CD14-positive monocyte (primary cell): ENCODE measurements around the gene BACH2. TPM values are rescaled to one million over a fixed set of nuclear protein-coding genes. Genes with fewer than 3 reads are reported as not detected.

ENCODE experiments used
- DNase-seq, 3 donors: peaks; one replicate each; pipeline ENCODE4 v3.0.0-alpha.2; 2011 to 2022
- H2AFZ ChIP-seq: 2 replicates; pipeline ENCODE4 v1.6.0; 2012; ENCODE audit warnings: mild to moderate bottlenecking, low read depth, low read length, inconsistent platforms; ENCODE audit not compliant: insufficient read depth, poor library complexity, severe bottlenecking
- H3K27ac ChIP-seq, 2 donors: 1 replicate in 1 of 2; 2 replicates in 1 of 2; pipeline ENCODE4 v1.5.1; 2012 to 2013; ENCODE audit warnings: low read length in 2 of 2, control low read depth in 1 of 2, inconsistent platforms in 1 of 2, low read depth in 1 of 2, mild to moderate bottlenecking in 1 of 2
- H3K27me3 ChIP-seq, 2 donors: one replicate each; pipeline versions ENCODE4 v1.6.0 to v1.6.1; 2011 to 2013; ENCODE audit warnings: low read length in 2 of 2; ENCODE audit not compliant: control insufficient read depth in 2 of 2, insufficient read depth in 2 of 2
- H3K36me3 ChIP-seq, 2 donors: replicated peaks in 1 of 2; 1 replicate in 1 of 2; 2 replicates in 1 of 2; pipeline versions ENCODE4 v1.5.1 to v1.6.1; 2012 to 2013; ENCODE audit warnings: low read length in 2 of 2, control low read depth in 1 of 2, inconsistent platforms in 1 of 2, mild to moderate bottlenecking in 1 of 2; ENCODE audit not compliant: insufficient read depth in 2 of 2, control insufficient read depth in 1 of 2
- H3K4me1 ChIP-seq, 2 donors: 1 replicate in 1 of 2; 2 replicates in 1 of 2; pipeline versions ENCODE4 v1.5.1 to v1.6.1; 2012 to 2013; ENCODE audit warnings: low read length in 2 of 2, control low read depth in 1 of 2, inconsistent platforms in 1 of 2, mild to moderate bottlenecking in 1 of 2, moderate library complexity in 1 of 2; ENCODE audit not compliant: insufficient read depth in 2 of 2, control insufficient read depth in 1 of 2
- H3K4me2 ChIP-seq: replicated peaks from 2 replicates; pipeline ENCODE3; 2012; ENCODE audit warnings: low read length, moderate library complexity, mild to moderate bottlenecking; ENCODE audit not compliant: poor library complexity, severe bottlenecking; ENCODE audit errors: extremely low read depth
- H3K4me3 ChIP-seq, 3 experiments: fragments of 200-600 bp in 1 of 3; sonication (generic) in 1 of 3; replicated peaks in 1 of 3; 1 replicate in 2 of 3; 2 replicates in 1 of 3; pipeline ENCODE4 v1.5.1; 2011 to 2013; ENCODE audit warnings: low read length in 3 of 3, mild to moderate bottlenecking in 3 of 3, control low read depth in 2 of 3, low read depth in 2 of 3, inconsistent platforms in 1 of 3, moderate library complexity in 1 of 3
- H3K79me2 ChIP-seq: 2 replicates; pipeline ENCODE4 v1.6.0; 2012; ENCODE audit warnings: mild to moderate bottlenecking, control low read depth, inconsistent platforms, low read length, moderate library complexity; ENCODE audit not compliant: insufficient read depth
- H3K9ac ChIP-seq: 2 replicates; pipeline ENCODE4 v1.6.0; 2017; ENCODE audit warnings: low read length, mild to moderate bottlenecking; ENCODE audit not compliant: insufficient read depth, poor library complexity, severe bottlenecking
- H3K9me3 ChIP-seq, 2 donors: replicated peaks in 1 of 2; 1 replicate in 1 of 2; 2 replicates in 1 of 2; pipeline versions ENCODE4 v1.5.1 to v1.6.1; 2012 to 2013; ENCODE audit warnings: low read length in 2 of 2, control low read depth in 1 of 2; ENCODE audit not compliant: control insufficient read depth in 1 of 2, insufficient read depth in 1 of 2
- H4K20me1 ChIP-seq: 2 replicates; pipeline ENCODE4 v1.6.0; 2012; ENCODE audit warnings: mild to moderate bottlenecking, low read length, control low read depth, moderate library complexity; ENCODE audit not compliant: insufficient read depth
- H3K27ac Mint-ChIP-seq, 7 donors: one replicate each; pipeline ENCODE4 v1.8.0; 2020; ENCODE audit warnings: mild to moderate bottlenecking in 7 of 7, mixed read lengths in 7 of 7, moderate library complexity in 6 of 7, inconsistent platforms in 2 of 7
- H3K27me3 Mint-ChIP-seq, 3 donors: one replicate each; pipeline ENCODE4 v1.8.0; 2021 to 2022; ENCODE audit warnings: low read depth in 3 of 3, mild to moderate bottlenecking in 3 of 3, mixed read lengths in 3 of 3, moderate library complexity in 3 of 3, inconsistent platforms in 1 of 3
- H3K36me3 Mint-ChIP-seq, 2 donors: one replicate each; pipeline ENCODE4 v1.8.0; 2020; ENCODE audit warnings: mixed read lengths in 2 of 2, inconsistent platforms in 1 of 2, mild to moderate bottlenecking in 1 of 2
- H3K4me1 Mint-ChIP-seq: one replicate; pipeline ENCODE4 v1.8.0; 2020; ENCODE audit warnings: mild to moderate bottlenecking, mixed read lengths
- H3K4me3 Mint-ChIP-seq, 2 donors: one replicate each; pipeline ENCODE4 v1.8.0; 2020; ENCODE audit warnings: mild to moderate bottlenecking in 2 of 2, mixed read lengths in 2 of 2, moderate library complexity in 1 of 2
- H3K9me3 Mint-ChIP-seq, 7 donors: one replicate each; pipeline ENCODE4 v1.8.0; 2020 to 2022; ENCODE audit warnings: mixed read lengths in 7 of 7, mild to moderate bottlenecking in 6 of 7, moderate library complexity in 6 of 7, inconsistent platforms in 2 of 7
- CTCF ChIP-seq: fragments of 200-600 bp; IDR thresholded peaks from one replicate; pipeline ENCODE4 v1.8.0; 2022; ENCODE audit warnings: antibody characterized with exemption, mild to moderate bottlenecking
- WGBS: methylation state at CpG from one replicate; pipeline ENCODE4 v1.1.5; 2013; ENCODE audit warnings: missing lambda C conversion rate; ENCODE audit not compliant: insufficient coverage; 5-methylcytosine and 5-hydroxymethylcytosine counted together
- intact Hi-C, 2 donors: fragments of 100-400 bp; cut with micrococcal nuclease; formaldehyde crosslinking; loops; one replicate each; pipeline versions ENCODE4 v1.15.0 to v1.15.1; 2023
- polyA plus RNA-seq, 3 donors: library from polyadenylated mRNA; depleted of rRNA in 1 of 3; unstranded in 2 of 3; stranded (reverse) in 1 of 3; fragments of 300-500 nt in 2 of 3; fragments of >200 nt in 1 of 3; fragmentation: Illumina TruSeq in 2 of 3; gene quantifications; 1 replicate in 2 of 3; 2 replicates in 1 of 3; pipeline ENCODE4 v1.2.3, GENCODE V29; 2012 to 2021

Gene BACH2
- polyA plus RNA-seq, 3 donors = 0.04 to 0.09 (median 0.05) TPM

GRCh38 chr6:90136837-90137568 is 159.6 kb downstream of the BACH2 start:
- no peak for TF ChIP-seq CTCF
- peaks cover 43% of the 10 kb centered on the region for H3K4me1 Mint-ChIP-seq
- WGBS = 75% methylated on average over 1 of the region's 2 CpGs
- peaks cover 0 to 1% (median 0%) of the 10 kb centered on the region in 7 donors for H3K9me3 Mint-ChIP-seq
- Histone ChIP-seq H3K36me3 (no peaks in the 10 kb centered on the region), H3K4me3 (no peak overlapping the region), H3K4me1 (peaks cover 28 to 32% of the 10 kb centered on the region in 2 donors), H3K27me3 (no peaks in the 10 kb centered on the region), H4K20me1 (no peaks in the 10 kb centered on the region), H3K4me2 (no peak overlapping the region), H2AFZ (no peak overlapping the region), H3K9ac (no peak overlapping the region), H3K27ac (no peak overlapping the region), H3K9me3 (no peaks in the 10 kb centered on the region), H3K79me2 (no peaks in the 10 kb centered on the region)
- no peak overlapping the region for H3K27ac Mint-ChIP-seq
- intact Hi-C loops = no loop called here
- no peak for DNase-seq
- no peaks in the 10 kb centered on the region for H3K36me3 Mint-ChIP-seq
- H3K4me3 Mint-ChIP-seq = no peak overlapping the region
- no peaks in the 10 kb centered on the region for H3K27me3 Mint-ChIP-seq

- Histone ChIP-seq H3K36me3 (no peaks in the 10 kb centered on the region), H3K9me3 (no peaks in the 10 kb centered on the region), H3K9ac (no peak overlapping the region), H2AFZ (no peak overlapping the region), H3K27ac (no peak overlapping the region), H3K4me3 (no peak overlapping the region), H4K20me1 (no peaks in the 10 kb centered on the region), H3K79me2 (no peaks in the 10 kb centered on the region), H3K4me2 (no peak overlapping the region), H3K4me1 (peaks cover 28 to 33% of the 10 kb centered on the region in 2 donors), H3K27me3 (no peaks in the 10 kb centered on the region)
- peak overlapping the region in 2 of 7 donors; percentile 35 to 60 for H3K27ac Mint-ChIP-seq
- peaks cover 0 to 1% (median 0%) of the 10 kb centered on the region in 7 donors for H3K9me3 Mint-ChIP-seq
- H3K4me1 Mint-ChIP-seq = peaks cover 46% of the 10 kb centered on the region
- intact Hi-C loops = no loop called here
- no peaks in the 10 kb centered on the region for H3K36me3 Mint-ChIP-seq
- no peaks in the 10 kb centered on the region for H3K27me3 Mint-ChIP-seq
- no peak for DNase-seq
- TF ChIP-seq CTCF = no peak
- no CpG with 5 or more reads among the region's 2 CpGs for WGBS
- H3K4me3 Mint-ChIP-seq = no peak overlapping the region
Observed at GRCh38 chr6:90136176-90136575, 160.5 kb downstream of the BACH2 start.
